OCI-LY3 (cell line): Measurements from ENCODE around the gene SUPT3H.
"Not testable (repeated sequence)": the region's sequence is repeated elsewhere in the genome, so short reads cannot be mapped to it uniquely, and the experiment has no call there.

Source experiments
- H2AFZ ChIP-seq: fragments of 200-600, 300-600 bp; shearing (Covaris generic); 2 replicates; pipeline ENCODE4 v1.6.0; 2014; ENCODE audit warnings: antibody characterized with exemption, low read depth, low read length
- H3K27ac ChIP-seq: fragments of 200-600, 300-600 bp; sonication (generic); 2 replicates; pipeline ENCODE4 v1.5.1; 2014; ENCODE audit warnings: mild to moderate bottlenecking, low read length, moderate library complexity, mixed read lengths
- H3K27me3 ChIP-seq: fragments of 200-600, 300-600 bp; sonication (generic); 2 replicates; pipeline ENCODE4 v1.6.1; 2014; ENCODE audit warnings: low read depth, low read length, mixed read lengths
- H3K36me3 ChIP-seq: fragments of 200-600, 300-600 bp; sonication (generic); replicated peaks from 2 replicates; pipeline ENCODE3; 2014; ENCODE audit warnings: low read depth, low read length, mixed read lengths
- H3K4me1 ChIP-seq: fragments of 300-600, 200-600 bp; sonication (generic); 2 replicates; pipeline ENCODE4 v1.6.1; 2014; ENCODE audit warnings: low read length, mixed read lengths
- H3K4me2 ChIP-seq: fragments of 200-600, 300-600 bp; sonication (generic); 2 replicates; pipeline ENCODE4 v1.6.1; 2014; ENCODE audit warnings: low read length, mixed read lengths
- H3K4me3 ChIP-seq: fragments of 300-600, 200-600 bp; sonication (generic); 2 replicates; pipeline ENCODE4 v1.5.1; 2014; ENCODE audit warnings: antibody characterized with exemption, mild to moderate bottlenecking, low read length, moderate library complexity
- H3K79me2 ChIP-seq: fragments of 300-600, 200-600 bp; shearing (Covaris generic); 2 replicates; pipeline ENCODE4 v1.6.1; 2014; ENCODE audit warnings: mild to moderate bottlenecking, low read length, mixed read lengths
- H3K9ac ChIP-seq: fragments of 300-600, 200-600 bp; shearing (Covaris generic); 2 replicates; pipeline ENCODE4 v1.6.0; 2014; ENCODE audit warnings: mild to moderate bottlenecking, low read length, moderate library complexity
- H3K9me3 ChIP-seq: fragments of 200-600, 300-600 bp; shearing (Covaris generic); 2 replicates; pipeline ENCODE4 v1.6.1; 2014; ENCODE audit warnings: low read length, mixed read lengths; ENCODE audit not compliant: insufficient read depth
- H4K20me1 ChIP-seq: fragments of 200-600, 300-600 bp; sonication (generic); 2 replicates; pipeline ENCODE4 v1.6.1; 2016; ENCODE audit warnings: low read length, mixed read lengths; ENCODE audit not compliant: insufficient read depth
- CTCF ChIP-seq: fragments of 200-600, 300-600 bp; sonication (generic); IDR thresholded peaks from 2 replicates; pipeline ENCODE4 v1.5.1; 2014; ENCODE audit warnings: antibody characterized with exemption, low read length, low read depth
- EZH2phosphoT487 ChIP-seq: fragments of 200-600 bp; shearing (Covaris generic); IDR thresholded peaks from 2 replicates; pipeline ENCODE4 v1.6.1; 2018; ENCODE audit warnings: antibody characterized with exemption, mixed run types, low read depth

The SUPT3H gene

DNA sequence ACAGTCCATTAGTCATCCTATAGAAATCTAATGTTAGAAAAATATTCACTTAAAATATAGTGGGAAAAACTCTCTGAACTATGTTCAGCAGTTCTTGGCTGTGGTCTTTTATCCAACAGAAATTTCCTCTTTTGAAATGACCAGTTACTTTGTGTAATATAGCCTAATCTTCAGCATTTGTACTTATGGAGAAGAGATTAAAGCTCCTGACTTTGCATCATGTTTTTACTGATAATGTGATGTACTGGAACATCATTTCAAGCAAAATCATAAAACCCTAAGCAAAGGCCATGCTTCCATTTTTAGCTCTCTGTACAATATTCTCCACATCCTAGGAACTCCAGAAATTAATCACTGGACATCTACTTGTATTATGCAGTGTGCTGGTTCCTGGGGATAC is 480.4 kb downstream of the SUPT3H start:
- H2AFZ ChIP-seq, result no peak overlapping the region
- H3K27ac ChIP-seq, result no peak overlapping the region
- no peaks in the 10 kb centered on the region for H3K36me3 ChIP-seq
- H3K9ac ChIP-seq, result no peak overlapping the region
- no peaks in the 10 kb centered on the region for H3K9me3 ChIP-seq
- no peaks in the 10 kb centered on the region for H3K27me3 ChIP-seq
- H3K4me3 ChIP-seq, result no peak overlapping the region
- no peak overlapping the region for H3K4me2 ChIP-seq
- no peaks in the 10 kb centered on the region for H3K79me2 ChIP-seq
- no peaks in the 10 kb centered on the region for H4K20me1 ChIP-seq
- no peaks in the 10 kb centered on the region for H3K4me1 ChIP-seq
- TF ChIP-seq EZH2phosphoT487 (no peak), CTCF (no peak)

GRCh38 chr6:44896701-44897100 is 481.0 kb downstream of the SUPT3H start:
- no peak overlapping the region for H3K9ac ChIP-seq
- no peaks in the 10 kb centered on the region for H3K9me3 ChIP-seq
- H3K27me3 ChIP-seq, result no peaks in the 10 kb centered on the region
- H3K27ac ChIP-seq, result no peak overlapping the region
- H3K4me2 ChIP-seq, result no peak overlapping the region
- H4K20me1 ChIP-seq, result no peaks in the 10 kb centered on the region
- H3K4me3 ChIP-seq, result no peak overlapping the region
- no peaks in the 10 kb centered on the region for H3K4me1 ChIP-seq
- no peaks in the 10 kb centered on the region for H3K36me3 ChIP-seq
- no peak for TF ChIP-seq CTCF
- no peak for TF ChIP-seq EZH2phosphoT487
- H2AFZ ChIP-seq, result no peak overlapping the region
- H3K79me2 ChIP-seq, result no peaks in the 10 kb centered on the region

GRCh38 chr6:44892579-44892978 is 485.2 kb downstream of the SUPT3H start:
- no peaks in the 10 kb centered on the region for H3K4me1 ChIP-seq
- TF ChIP-seq CTCF (no peak), EZH2phosphoT487 (no peak)
- no peaks in the 10 kb centered on the region for H3K9me3 ChIP-seq
- no peaks in the 10 kb centered on the region for H3K79me2 ChIP-seq
- no peak overlapping the region for H3K4me3 ChIP-seq
- no peak overlapping the region for H3K4me2 ChIP-seq
- H3K27me3 ChIP-seq, result no peaks in the 10 kb centered on the region
- no peaks in the 10 kb centered on the region for H4K20me1 ChIP-seq
- H3K36me3 ChIP-seq, result no peaks in the 10 kb centered on the region
- no peak overlapping the region for H2AFZ ChIP-seq
- H3K27ac ChIP-seq, result no peak overlapping the region
- H3K9ac ChIP-seq, result no peak overlapping the region

DNA sequence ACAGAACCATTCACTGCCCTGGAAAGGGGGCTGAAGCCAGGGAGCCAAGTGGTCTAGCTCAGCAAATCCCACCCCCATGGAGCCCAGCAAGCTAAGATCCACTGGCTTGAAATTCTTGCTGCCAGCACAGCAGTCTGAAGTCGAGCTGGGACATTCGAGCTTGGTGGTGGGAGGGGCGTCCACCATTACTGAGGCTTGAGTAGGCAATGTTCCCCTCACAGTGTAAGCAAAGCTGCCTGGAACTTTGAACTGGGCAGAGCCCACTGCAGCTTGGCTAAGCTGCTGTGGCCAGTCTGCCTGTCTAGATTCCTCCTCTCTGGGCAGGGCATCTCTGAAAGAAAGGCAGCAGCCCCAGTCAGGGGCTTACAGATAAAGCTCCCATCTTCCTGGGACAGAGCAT is 498.7 kb downstream of the SUPT3H start:
- H4K20me1 ChIP-seq, H3K9me3 ChIP-seq, H3K9ac ChIP-seq, H2AFZ ChIP-seq, H3K4me1 ChIP-seq, H3K4me2 ChIP-seq, H3K27me3 ChIP-seq, H3K27ac ChIP-seq, H3K4me3 ChIP-seq, H3K36me3 ChIP-seq, H3K79me2 ChIP-seq: not testable (repeated sequence)

GRCh38 chr6:44876638-44877037 is 501.1 kb downstream of the SUPT3H start:
- H3K79me2 ChIP-seq, H3K36me3 ChIP-seq, H3K4me1 ChIP-seq, H3K27ac ChIP-seq, H4K20me1 ChIP-seq, H3K9ac ChIP-seq, H3K4me2 ChIP-seq, H3K27me3 ChIP-seq, H3K4me3 ChIP-seq, H2AFZ ChIP-seq, H3K9me3 ChIP-seq: not testable (repeated sequence)
